OCI-LY3 (cell line): Measurements from ENCODE around the gene FAM83G.
"Not testable (repeated sequence)": the region's sequence is repeated elsewhere in the genome, so short reads cannot be mapped to it uniquely, and the experiment has no call there.

ENCODE experiments used
- H2AFZ ChIP-seq: fragments of 200-600, 300-600 bp; shearing (Covaris generic); 2 replicates; pipeline ENCODE4 v1.6.0; 2014; ENCODE audit warnings: antibody characterized with exemption, low read depth, low read length
- H3K27ac ChIP-seq: fragments of 200-600, 300-600 bp; sonication (generic); 2 replicates; pipeline ENCODE4 v1.5.1; 2014; ENCODE audit warnings: mild to moderate bottlenecking, low read length, moderate library complexity, mixed read lengths
- H3K27me3 ChIP-seq: fragments of 200-600, 300-600 bp; sonication (generic); 2 replicates; pipeline ENCODE4 v1.6.1; 2014; ENCODE audit warnings: low read depth, low read length, mixed read lengths
- H3K36me3 ChIP-seq: fragments of 200-600, 300-600 bp; sonication (generic); replicated peaks from 2 replicates; pipeline ENCODE3; 2014; ENCODE audit warnings: low read depth, low read length, mixed read lengths
- H3K4me1 ChIP-seq: fragments of 300-600, 200-600 bp; sonication (generic); 2 replicates; pipeline ENCODE4 v1.6.1; 2014; ENCODE audit warnings: low read length, mixed read lengths
- H3K4me2 ChIP-seq: fragments of 200-600, 300-600 bp; sonication (generic); 2 replicates; pipeline ENCODE4 v1.6.1; 2014; ENCODE audit warnings: low read length, mixed read lengths
- H3K4me3 ChIP-seq: fragments of 300-600, 200-600 bp; sonication (generic); 2 replicates; pipeline ENCODE4 v1.5.1; 2014; ENCODE audit warnings: antibody characterized with exemption, mild to moderate bottlenecking, low read length, moderate library complexity
- H3K79me2 ChIP-seq: fragments of 300-600, 200-600 bp; shearing (Covaris generic); 2 replicates; pipeline ENCODE4 v1.6.1; 2014; ENCODE audit warnings: mild to moderate bottlenecking, low read length, mixed read lengths
- H3K9ac ChIP-seq: fragments of 300-600, 200-600 bp; shearing (Covaris generic); 2 replicates; pipeline ENCODE4 v1.6.0; 2014; ENCODE audit warnings: mild to moderate bottlenecking, low read length, moderate library complexity
- H3K9me3 ChIP-seq: fragments of 200-600, 300-600 bp; shearing (Covaris generic); 2 replicates; pipeline ENCODE4 v1.6.1; 2014; ENCODE audit warnings: low read length, mixed read lengths; ENCODE audit not compliant: insufficient read depth
- H4K20me1 ChIP-seq: fragments of 200-600, 300-600 bp; sonication (generic); 2 replicates; pipeline ENCODE4 v1.6.1; 2016; ENCODE audit warnings: low read length, mixed read lengths; ENCODE audit not compliant: insufficient read depth
- CTCF ChIP-seq: fragments of 200-600, 300-600 bp; sonication (generic); IDR thresholded peaks from 2 replicates; pipeline ENCODE4 v1.5.1; 2014; ENCODE audit warnings: antibody characterized with exemption, low read length, low read depth
- EZH2phosphoT487 ChIP-seq: fragments of 200-600 bp; shearing (Covaris generic); IDR thresholded peaks from 2 replicates; pipeline ENCODE4 v1.6.1; 2018; ENCODE audit warnings: antibody characterized with exemption, mixed run types, low read depth

Gene FAM83G

GRCh38 chr17:19021622-19022083, 17.1 kb upstream of the FAM83G start:
- Histone ChIP-seq H3K79me2 (no peaks in the 10 kb centered on the region), H3K4me2 (no peak overlapping the region), H3K27ac (no peak overlapping the region), H3K9ac (no peak overlapping the region), H3K4me3 (no peak overlapping the region), H3K27me3 (no peaks in the 10 kb centered on the region), H3K9me3 (no peaks in the 10 kb centered on the region), H3K4me1 (no peaks in the 10 kb centered on the region), H3K36me3 (no peaks in the 10 kb centered on the region), H2AFZ (no peak overlapping the region), H4K20me1 (no peaks in the 10 kb centered on the region)
- TF ChIP-seq CTCF (no peak), EZH2phosphoT487 (no peak)

- not testable (repeated sequence) for H2AFZ ChIP-seq, H3K4me3 ChIP-seq, H3K9ac ChIP-seq, H3K79me2 ChIP-seq, H4K20me1 ChIP-seq, H3K4me2 ChIP-seq, H3K27me3 ChIP-seq, H3K36me3 ChIP-seq, H3K27ac ChIP-seq, H3K9me3 ChIP-seq, H3K4me1 ChIP-seq
Observed at GRCh38 chr17:19021011-19021621, 16.6 kb upstream of the FAM83G start.

- Histone ChIP-seq H3K4me2 (no peak overlapping the region), H3K9ac (no peak overlapping the region), H3K79me2 (no peaks in the 10 kb centered on the region), H3K4me3 (no peak overlapping the region), H3K36me3 (no peaks in the 10 kb centered on the region), H3K4me1 (no peaks in the 10 kb centered on the region), H3K9me3 (no peaks in the 10 kb centered on the region), H4K20me1 (no peaks in the 10 kb centered on the region), H2AFZ (no peak overlapping the region), H3K27me3 (no peaks in the 10 kb centered on the region), H3K27ac (no peak overlapping the region)
- no peak for TF ChIP-seq EZH2phosphoT487
- TF ChIP-seq CTCF, result no peak
Observed at GRCh38 chr17:19020016-19020415, 15.5 kb upstream of the FAM83G start.

- H3K4me2 ChIP-seq, result no peak overlapping the region
- H3K4me1 ChIP-seq, result no peaks in the 10 kb centered on the region
- H3K36me3 ChIP-seq, result no peaks in the 10 kb centered on the region
- no peaks in the 10 kb centered on the region for H3K79me2 ChIP-seq
- H3K27me3 ChIP-seq, result no peaks in the 10 kb centered on the region
- H4K20me1 ChIP-seq, result no peaks in the 10 kb centered on the region
- no peak overlapping the region for H3K9ac ChIP-seq
- TF ChIP-seq CTCF (no peak), EZH2phosphoT487 (no peak)
- no peak overlapping the region for H3K27ac ChIP-seq
- H2AFZ ChIP-seq, result no peak overlapping the region
- no peak overlapping the region for H3K4me3 ChIP-seq
- H3K9me3 ChIP-seq, result no peaks in the 10 kb centered on the region
Observed at GRCh38 chr17:19019041-19019941, 14.7 kb upstream of the FAM83G start.
